NCI-H1930 (cell line): ENCODE data around the gene CABP7.

Experiments used
- DNase-seq, 2 experiments: peaks; one replicate each; lab custom pipeline; 2025; lab: John Stamatoyannopoulos, UW

Gene CABP7

DNA sequence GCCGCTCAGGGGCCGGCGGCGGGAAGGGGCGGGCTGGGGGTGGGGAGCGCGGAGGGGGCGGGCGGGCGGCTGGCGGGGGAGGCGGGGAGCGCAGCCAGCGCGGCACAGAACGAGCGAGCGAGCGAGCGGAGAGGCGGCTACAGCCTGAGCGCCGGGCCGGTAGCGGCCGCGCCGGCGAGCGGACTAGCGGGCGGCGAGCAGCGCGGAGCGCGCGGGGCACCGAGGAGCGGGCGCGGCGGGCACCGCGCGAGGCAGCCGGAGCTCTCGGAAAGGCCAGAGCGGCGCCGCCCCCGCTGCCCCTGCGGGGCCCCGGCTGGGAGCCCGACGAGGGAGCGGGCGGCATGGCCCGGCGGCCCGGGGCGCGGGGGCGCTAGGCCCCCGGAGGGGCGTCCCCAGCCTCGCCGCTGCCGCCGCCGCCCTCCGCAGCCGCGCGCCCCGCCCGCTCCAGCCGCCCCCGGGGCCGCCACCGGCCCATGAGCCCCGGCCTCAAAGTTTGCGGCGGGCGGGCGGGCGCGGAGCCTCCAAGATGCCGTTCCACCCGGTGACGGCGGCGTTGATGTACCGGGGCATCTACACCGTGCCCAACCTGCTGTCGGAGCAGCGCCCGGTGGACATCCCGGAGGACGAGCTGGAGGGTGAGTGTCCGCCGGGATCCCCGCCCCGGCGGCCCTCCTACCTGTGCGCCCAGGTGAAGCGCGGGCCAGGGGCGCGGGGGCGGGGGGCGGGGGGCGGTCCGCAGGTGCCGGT lies at the start of gene CABP7:
Gene CABP7, plus strand, starts transcription at position 105 of the 747 bp plus-strand sequence. Its CDS starts 422 bp downstream, at position 527.
- no peak for DNase-seq

DNA sequence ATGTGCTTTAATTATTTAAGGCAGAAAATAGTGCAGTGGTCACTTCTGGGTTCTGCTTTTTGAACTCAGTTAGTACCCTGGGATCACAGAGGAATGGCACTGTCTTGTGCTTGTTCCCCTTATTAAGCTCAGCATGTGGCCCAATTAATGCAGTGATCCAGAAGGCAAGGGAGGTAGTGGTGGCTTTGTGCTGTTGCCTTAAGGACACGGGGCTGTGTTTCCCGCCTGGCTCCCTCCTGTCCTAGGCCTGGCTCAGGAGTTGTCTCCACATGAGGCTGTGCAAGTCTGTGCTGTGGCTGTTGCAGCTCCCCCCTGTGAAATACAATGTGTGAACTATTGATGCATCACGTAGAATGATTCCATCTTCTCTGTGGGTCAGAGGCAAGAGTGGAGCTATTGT lies 49.2 kb upstream of the CABP7 start:
- no peak for DNase-seq

DNA sequence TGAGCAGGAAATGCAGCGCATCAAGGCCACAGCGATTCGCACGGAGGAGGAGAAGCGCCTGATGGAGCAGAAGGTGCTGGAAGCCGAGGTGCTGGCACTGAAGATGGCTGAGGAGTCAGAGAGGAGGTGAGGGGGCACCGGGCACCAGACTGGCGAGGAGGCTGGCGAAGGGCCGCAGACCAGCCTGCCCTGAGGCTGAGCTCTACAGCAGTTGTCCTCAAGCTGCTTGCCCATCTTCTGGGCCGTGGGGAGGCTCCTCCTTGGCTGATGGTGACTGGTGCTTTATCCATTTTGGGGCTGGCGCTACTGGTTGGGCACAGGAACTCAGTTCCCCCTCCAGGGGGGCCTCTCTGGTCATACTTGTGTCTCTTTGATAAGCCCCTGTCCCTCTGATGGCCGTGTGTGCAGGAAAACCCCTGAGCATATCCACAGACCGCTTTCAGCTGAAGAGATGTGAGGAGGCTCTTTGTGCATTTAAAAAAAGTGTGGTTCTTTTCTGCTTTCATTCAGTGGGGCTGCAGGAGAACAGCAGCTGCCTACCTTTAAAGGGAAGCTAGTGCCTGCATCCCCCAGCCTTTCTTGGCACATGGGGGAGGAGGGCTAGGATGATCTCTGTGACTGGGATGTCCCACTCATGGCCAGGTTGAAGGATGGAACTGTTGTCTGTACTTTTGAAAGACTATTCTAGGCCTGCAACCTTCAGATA lies 46.3 kb upstream of the CABP7 start:
- no peak for DNase-seq

DNA sequence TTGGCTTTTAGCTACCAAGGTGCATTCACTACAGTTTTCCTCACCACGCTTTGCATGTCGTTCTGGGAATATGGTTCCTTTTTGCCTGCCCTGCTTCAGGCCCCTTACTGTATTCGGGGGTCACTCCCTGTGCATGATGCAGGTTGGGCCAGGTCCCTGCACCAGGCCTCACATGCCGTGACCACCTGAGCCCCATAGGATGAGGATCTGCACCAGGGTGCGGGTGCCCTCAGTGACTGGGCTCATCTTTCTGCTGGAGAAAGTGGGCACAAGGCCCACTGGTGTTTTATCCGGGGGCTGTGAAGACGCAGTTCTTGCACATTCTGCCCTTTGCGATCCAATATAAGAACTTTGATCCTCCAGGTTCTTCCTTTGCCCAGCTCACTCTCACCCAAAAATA lies 45.7 kb upstream of the CABP7 start:
- no peak for DNase-seq

DNA sequence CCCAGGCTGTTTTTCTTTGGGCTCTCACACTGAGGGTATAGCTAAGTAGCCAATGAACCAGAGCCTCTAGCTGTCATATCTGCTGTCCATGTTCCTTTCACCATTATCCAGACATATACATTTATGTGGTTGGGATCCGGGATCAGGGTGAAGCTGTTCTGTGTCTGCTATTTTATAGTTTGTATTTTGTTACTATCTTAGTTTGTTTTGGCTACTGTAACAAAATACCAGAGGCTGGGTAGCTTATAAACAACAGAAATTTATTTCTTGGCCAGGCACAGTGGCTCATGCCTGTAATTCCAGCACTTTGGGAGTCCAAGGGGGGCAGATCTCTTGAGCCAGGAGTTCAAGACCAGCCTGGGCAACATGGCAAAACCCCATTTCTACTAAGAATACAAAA lies 40.5 kb upstream of the CABP7 start:
- DNase-seq = no peak

DNA sequence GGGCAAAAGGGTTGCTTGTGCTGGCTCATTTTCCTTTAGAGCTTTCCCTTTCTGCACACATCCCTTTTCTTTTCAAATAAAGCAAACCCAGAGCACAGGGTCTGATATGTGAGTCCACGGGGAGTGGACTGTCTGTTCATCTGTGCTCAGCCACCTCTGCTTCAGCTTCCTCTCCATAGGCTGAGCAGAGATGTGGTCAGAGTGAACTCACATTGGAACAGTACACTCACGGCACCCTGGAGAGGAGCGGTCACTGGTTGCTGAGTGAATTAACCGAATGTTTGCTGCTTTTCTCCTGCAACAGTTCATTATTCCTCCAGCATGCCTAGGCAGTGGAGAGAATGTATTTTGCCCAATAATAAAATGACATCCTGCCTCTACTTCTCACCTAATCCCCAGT lies 36.3 kb upstream of the CABP7 start:
- no peak for DNase-seq

DNA sequence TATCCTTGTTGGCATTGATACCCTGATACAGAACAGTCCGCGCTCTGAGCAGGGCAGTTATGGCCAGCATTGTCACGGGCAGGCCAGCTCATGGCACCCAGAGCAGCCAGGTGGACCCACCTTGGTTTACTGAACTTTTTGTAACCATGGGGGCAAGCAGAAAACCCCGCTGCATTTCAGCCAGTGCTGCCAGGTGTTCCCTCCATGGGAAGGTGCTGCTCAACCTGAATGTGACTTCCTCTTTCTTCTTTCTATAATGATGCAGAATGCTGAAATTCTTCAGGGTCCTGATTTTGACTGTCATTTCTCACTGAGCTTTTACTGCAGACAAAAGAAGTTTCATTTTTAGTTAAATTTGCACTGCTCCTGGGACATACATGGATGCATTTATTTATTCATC lies 35.6 kb upstream of the CABP7 start:
- DNase-seq = no peak

DNA sequence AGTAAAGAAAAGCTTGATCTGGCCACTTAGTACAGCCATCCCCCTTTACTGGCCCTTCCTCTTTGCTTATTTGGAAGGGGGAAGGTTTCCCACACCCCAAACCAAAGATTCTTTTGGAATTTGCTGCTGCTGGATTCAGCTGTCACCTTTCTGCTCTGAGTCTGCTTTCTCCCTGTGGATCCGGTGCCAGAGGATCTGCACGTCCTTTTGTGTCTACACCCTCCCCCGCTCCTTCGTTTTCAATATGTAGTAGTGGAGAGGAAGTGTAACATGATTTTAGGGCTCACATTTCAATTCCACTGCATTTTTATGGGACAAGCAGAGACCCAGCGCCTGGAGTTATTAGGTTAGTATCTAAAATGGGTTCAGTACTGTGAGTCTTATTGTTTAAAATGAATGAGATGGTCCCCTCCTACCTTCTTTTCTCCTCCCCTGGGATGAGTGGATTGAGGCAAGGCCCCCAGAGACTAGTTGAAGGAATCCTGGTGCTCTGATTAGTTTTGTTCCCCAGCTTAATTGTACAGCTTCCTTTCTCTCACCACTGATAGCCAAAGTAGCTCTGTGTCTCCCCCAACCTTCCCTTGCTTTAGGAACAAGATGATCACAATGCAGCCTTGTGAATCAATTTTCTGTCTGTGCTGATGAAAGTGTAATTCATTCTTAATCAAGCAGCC lies 30.5 kb upstream of the CABP7 start:
- DNase-seq = no peak

DNA sequence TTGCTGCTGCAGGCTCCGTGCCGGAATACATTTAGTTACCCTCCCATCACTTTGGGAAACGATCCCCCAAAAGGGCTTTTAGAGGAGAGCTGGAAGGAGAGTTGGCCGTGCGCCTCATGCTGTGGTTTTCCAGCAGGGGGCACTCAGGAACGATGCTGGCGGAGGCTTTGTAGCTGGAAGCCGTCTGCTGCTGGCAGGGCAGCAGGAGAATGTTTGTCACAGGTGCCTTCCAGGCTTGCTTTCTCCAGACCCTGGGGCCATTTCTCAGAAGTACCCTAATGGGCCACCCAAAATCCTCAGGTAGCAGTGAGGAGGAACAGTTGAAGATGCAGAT lies 30.0 kb upstream of the CABP7 start:
- no peak for DNase-seq

DNA sequence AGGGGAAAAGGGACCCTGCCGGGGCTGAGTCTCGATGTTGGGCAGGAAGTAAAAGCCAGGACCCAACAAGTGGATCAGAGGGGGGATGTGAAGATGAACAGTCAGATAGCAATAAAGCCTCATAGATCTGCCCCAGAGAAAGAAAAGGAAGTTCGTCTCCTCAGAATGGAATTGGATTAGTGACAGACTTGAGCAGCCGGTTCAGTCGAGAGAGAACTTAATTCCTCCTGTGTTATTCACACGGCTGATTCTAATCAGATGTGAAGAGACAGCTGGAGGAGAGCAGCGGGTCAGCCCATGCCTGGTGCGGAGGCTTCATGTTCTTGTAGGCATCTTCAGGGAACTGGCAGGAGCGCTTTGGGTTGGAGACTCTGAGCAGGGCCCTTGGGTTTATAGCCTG lies 29.3 kb upstream of the CABP7 start:
- DNase-seq = no peak

DNA sequence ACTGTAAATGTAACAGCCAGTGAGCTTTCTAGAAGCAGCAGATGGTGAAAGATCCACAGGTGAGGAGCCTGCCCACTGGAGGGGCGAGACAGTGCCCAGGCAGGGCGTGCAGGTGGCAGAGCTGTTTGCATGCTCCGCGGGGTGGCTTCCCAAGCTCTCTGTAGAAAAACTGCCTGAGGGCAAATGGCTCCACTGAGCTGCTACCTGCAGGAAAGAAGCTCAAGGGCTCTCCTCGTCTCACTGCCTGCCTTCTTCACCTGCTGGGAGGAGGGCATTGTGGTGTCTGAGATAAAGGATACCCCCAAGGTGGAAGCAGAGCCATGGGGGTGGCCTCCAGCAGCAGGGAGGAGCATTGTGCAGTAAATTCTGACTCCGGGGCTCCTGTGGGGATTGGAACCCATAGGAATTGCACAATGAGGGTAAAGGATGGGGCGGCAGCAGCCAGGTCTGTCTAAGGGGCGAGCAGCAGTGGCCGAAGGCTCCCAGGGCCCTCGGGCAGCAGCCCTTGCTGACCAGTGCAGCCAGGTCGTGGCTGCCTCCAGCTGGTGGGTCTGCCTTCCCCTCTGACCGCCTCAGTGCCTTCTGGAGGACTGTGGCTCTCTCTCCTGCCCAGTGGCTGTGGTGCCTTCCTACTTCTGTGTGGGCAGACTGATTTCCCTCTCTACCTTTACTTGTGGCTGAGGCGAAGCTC lies 28.0 kb upstream of the CABP7 start:
- no peak for DNase-seq

DNA sequence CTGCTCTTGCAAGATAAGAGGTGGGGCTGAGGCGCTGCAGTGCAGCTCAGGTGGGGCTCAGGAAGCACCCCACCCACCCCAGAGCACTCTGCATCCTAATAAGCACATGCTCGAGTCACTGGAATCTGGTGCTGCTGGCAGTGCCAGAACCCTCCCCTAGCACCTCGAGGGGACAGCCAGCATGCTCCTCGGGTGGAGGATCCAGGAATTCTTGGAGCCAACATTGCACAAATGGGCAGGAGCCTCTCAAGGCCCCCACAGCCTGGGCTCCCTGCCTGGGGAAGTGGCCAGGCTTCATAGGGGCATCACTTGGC lies 27.5 kb upstream of the CABP7 start:
- DNase-seq = no peak

DNA sequence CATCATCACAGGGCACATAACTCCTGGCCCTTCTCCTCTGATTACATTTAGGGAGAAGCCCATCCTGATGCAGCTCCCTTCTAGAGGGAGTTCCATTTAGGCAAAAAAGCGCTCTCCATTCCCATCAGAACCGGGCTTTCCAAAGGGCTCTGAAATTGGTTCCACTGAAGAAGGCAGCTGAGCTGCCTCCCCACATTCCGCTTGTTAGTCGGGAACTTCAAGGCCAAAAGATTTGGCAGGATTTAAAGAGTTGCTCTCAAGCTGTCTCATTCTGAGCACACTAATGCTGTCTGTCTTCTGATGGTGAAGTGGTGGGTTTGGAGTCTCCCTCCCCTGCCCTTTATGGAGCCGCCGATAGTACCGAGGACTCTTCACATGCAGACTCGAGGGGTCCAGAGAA lies 26.6 kb upstream of the CABP7 start:
- no peak for DNase-seq

DNA sequence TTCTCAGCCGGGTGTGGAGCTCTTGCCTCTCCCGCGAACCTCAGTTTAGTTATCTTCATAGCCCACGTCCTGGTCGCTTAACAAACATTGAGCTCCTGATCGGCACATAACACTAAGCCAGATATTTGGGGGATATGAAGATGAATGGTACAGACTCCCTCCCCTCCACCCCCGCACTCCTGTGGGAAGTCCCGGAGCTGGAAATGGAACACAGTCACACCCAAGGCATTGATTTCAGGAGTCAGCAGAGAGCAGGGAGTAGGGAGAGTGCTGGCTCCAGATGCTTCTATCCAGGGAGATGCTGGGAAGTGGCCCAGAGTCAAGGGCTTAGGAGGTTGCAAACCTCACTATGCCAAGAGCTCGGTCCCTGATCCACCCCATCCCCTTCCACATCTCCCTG lies 26.1 kb upstream of the CABP7 start:
- DNase-seq = no peak

DNA sequence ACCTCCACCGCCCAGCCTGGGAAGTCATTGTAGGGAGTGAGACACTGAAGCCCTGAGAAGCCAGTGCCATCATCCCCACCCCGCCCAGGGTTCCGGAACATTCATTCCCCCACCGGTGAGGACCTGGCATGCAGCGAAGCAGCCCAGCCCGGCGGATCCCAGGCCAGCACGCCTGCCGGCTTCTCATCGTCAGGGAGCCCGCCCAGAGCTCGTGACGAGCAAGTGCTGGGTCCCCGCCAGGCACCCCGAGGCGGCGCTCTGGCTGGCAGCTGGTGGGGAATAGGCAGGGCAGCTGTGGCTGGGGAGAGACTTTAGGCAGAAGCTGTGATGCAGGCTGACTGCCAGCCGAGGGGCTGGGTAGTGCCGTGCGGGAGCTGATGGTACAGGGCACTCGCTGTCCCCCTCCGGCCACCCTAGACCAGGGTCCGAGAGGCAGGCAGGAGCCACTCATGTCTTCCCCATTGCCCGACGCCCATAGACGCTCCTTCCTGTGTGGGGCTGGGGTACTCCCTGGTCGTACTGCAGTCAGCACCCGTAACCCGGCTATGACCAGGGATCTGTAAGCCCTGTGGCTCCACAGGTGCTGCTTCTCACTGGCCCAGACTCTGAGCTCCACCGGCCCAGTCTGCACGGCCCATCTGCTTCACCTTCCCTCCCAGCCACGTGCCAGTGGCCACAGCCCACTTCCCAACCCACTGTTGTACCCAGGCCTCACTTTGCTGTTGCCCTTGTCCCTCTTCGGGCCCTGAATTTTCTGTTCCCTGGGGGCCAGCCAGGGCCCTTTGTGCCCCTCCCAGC lies 24.5 kb upstream of the CABP7 start:
- no peak for DNase-seq

DNA sequence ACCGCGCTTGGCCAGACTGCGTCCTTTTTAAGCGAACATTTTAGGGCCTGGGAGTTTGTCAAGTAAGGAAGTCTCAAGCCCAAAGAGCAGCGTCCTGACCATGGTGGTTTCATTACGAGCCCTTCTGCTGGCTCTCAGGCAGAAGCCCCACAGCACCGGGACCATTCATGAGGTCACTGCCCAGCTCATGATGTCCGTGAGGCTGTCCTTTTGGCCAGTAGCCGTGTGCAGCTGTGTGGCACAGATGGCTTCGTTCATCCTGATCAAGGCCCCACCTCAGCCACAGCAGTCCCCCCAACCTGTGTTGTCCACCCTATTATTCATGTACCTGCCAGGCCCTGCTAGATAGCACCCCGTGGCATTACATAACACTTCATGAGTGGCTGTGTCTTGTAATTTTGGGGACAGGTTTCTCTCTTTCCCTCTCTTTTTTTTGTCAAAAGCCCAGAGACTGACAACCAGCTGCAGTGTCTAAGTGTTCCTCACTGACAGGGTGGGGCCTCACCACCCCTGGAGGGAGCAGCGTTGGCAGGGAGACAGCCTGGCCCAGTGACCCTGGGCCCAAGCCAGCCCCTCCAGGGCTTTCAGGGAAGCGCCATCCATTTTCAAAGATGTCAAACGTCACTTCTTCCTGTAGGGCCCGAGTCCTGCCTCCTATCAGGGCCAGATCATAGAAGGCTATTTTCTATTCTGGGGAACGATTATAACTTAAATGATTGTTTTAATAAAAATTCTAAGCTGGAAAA lies 21.8 kb upstream of the CABP7 start:
- no peak for DNase-seq

DNA sequence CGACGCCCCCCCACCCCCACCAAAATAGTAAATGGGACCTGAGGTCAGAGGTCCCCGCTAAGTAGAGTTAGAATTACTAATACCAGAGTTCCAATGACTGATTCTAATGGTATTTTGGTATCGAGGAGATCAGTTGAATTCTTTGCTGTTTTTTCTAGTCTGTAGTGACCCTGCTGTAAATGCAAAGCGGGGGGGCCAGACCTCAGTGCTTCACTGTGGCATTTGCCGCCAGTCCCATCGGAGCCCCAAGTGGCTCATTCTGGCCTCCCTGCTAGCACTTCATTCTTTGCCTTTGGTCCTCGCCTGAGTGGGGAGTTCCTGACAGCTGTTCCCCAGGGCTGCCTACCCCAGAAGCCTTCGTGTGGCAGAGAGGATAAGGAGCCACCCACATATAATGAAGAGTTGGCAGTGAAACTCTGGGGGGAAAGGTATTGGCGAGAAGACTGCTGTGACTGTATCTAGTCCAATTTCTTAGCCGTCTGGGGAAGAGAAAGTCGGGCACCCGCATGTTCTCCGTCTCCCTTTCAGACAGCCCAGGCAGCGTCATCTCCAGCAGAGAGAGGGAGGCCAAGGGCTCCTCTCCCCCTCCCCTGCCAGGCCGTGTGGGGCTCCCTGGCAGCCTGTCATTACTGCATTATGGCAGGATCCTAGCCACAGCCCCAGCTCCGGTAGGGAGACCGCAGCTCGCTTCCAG lies 19.4 kb upstream of the CABP7 start:
- DNase-seq = no peak

DNA sequence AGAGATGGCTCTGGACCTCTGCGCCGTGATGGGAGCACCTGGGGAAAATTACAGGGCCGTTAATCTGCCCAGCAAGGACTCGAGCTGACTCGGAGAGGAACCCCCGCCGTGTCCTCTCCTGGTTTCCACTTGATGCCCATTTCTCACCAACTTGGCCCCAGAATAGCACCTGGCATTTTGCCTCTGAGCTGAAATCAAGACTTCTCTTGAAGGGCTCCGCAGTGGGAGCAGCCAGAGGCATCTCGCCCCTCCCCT lies 19.0 kb upstream of the CABP7 start:
- DNase-seq = no peak

DNA sequence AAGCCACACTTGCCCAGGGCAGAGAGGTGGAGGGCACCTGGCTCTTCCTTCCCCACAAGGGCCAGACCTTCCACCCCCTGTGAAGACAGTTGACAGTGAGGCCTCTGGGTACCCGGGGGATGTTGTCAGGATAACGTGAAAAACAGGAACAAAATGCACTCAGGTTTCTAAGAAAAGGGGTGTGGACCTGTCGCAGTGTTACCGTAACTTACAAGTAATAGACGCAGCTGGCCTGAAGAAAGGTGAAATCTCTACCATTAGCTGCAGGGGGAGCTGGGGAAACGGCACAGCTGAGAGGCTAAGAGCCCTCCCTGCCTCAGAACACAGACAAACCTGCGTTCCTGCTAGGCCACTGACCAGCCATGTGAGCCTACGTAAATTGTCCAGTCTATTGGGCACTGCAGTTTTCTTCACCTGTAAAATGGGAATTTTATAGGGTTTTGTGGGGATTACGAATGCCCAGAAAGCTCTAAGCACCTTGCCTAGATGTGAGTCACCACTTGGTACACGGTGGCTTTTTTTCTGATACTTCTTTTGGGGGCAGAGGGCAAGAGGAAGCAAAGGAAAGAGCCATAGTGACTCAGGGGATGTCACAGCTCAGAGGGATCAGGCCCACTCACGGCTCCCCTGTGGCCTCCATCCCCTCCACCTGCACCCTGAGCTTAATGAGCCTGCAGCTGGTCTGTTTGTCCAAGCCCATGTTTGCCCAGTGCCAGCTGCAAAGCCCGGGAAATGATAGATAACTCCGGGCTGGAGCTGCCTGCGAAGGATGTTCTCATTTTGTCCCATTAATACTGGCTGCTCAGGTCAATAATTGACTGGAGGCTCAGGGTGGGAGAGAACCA lies 18.4 kb upstream of the CABP7 start:
- DNase-seq = no peak
